Stimulated activated CD4-positive, alpha-beta T cell treated with anti-CD3 and anti-CD28 coated beads, Interleukin-12 subunit alpha, Interleukin-12 subunit beta, amount 100 ng/mL, for 48 hours (primary cell): ENCODE measurements around the gene FAM168B.
"Not testable (repeated sequence)": the region's sequence is repeated elsewhere in the genome, so short reads cannot be mapped to it uniquely, and the experiment has no call there.

Experiments used
- DNase-seq, 3 donors: peaks; one replicate each; pipeline ENCODE4 v3.0.0-alpha.2; 2020; ENCODE audit warnings: low read depth in 2 of 3, low spot score in 1 of 3

FAM168B gene

DNA sequence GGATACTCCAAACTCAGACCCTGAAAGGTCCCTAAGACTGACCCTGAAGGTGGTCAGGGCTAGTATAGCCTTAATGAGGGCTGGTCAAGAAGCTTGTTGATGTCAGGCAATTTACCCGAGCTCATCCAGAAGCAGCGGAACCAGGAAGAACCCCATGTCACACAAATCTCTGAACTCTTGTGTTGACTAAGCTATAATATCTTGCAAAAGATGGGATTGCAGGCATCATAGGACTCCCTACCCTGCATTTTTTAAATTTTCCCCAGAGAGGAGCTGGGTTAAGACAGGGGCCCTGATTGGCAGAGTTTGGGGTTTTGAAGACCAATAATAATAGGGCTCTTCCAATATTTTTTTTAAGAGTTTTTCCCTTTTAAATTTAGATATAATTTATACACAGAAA, 9.9 kb upstream of the FAM168B start:
- no peak for DNase-seq

DNA sequence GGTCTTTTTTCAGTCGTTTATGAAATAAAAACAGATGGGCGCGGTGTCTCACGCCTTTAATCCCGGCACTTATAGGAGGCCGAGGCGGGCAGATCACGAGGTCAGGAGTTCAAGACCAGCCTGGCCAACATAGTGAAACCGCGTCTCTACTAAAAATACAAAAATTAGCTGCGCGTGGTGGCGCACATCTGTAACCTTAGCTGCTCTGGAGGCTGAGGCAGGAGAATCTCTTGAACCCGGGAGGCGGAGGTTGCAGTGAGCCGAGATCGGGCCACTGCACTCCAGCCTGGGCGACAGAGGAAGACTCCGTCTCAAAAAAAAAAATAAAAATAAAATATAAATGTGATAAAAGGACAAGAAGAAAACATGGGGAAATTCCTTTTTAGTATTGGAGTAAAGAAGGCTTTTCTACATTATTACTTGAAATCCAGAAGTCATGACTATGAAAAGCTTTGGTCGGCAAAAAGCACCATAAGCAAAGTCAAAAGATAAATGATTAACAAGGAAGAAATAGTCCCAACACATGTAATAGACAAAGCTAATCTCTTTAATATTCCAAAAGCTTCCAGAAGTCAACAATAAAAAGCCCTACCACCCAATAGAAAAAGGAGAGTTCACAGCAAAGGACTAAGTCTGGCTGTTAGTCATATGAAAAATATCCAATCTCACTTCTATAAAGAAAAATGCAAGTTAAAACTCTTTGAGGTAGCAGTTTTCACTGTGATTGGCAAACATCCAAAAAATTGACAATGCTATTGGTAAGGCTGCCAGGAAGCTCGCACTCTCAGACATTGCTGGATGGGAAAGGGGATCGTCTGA, 1.4 kb upstream of the FAM168B start:
- no peak for DNase-seq

DNA sequence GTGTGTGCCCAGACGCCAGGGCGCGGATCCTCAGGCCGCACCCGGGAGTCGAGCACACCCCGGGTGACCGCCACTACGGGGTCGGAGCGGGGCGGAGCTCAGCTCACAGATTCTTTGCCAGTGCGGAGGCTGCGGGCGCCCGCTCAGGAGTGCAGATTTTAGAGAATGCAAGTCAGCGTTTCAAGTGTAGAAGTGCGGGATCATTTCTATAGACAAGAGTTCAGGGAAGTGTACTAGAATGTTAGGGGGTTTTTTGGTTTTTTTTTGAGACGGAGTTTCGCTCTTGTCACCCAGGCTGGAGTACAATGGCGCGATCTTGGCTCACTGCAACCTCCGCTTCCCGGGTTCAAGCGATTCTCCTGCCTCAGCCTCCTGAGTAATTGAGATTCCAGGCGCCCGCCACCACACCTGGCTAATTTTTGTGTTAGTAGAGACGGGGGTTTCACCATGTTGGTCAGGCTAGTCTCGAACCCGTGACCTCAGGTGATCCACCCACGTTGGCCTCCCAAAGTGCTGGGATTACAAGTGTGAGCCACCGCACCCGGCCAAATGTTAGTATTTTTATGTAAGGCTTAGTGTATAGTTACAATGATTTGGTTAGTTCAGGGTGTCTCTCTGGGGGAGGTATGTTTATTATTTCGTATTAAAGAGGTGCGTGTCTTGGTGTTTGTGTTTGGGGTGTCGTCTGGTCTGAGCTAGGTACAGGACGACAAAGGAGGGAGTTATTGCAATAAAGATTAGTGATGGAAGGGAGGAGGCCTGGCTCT, 619 bp upstream of the FAM168B start:
- peak in 1 of 3 donors; percentile 20 for DNase-seq

DNA sequence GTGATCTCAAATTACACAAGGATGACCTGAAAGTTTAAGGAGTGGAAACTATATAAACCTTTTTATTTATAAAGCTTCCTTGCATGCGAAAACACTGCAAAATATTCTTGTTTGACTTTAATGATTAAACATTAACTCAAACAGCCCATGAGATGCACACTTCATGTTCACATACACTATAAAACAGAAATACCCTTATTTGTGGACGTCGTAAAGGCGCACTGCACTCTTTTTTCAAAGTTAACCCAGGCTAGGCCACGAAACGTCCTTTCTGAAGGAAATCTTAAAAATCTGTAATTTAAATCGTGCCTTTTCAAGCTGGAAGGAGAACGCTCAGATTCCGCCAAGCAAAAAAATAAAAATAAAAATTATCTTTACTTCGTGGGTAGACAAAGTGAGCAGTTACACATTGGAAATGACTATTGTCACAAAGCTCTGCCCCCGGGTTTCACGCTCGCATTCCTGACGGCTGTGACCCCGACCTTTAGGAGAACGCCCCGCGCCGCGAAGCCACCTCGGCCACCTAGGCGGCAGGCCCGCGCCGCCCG, 728 bp downstream of the FAM168B start:
- DNase-seq: no peak

DNA sequence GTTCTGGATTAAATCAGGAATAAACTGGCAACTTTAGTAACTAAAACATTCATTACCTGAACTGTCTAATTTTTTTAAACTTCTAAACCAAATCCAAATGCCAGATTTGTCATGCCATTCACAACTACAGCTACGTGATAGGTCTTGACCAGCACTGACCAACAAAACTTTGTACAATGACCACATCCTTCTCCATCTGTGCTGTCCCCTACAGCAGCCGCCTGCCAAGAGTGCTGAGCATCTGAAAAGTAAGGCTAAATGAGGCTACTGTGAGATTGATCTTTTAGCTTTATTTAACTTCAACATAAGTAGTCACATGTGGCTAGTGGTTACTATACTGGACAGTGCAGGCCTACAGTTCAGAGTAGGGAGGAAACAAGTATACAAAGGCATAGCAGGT, 7.6 kb downstream of the FAM168B start:
- DNase-seq: no peak

DNA sequence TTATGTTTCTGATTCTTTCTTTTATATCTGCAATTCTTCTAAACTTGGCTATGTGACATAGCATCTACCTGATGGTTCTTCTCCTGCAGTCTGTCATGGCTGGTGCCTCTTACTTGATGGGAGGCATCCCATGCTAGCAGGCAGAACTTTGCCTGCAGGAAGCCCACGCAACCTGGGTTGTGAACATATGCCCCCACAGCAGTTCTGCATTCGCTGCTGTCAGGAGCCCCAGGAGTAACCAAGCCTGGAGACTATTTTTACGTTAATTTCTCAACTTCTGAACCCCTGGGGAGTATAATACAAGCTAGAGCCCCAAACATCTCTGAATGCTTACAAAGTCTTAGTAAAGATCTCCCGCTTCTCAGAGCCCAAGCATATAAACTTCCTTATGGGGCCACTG, 12.1 kb downstream of the FAM168B start:
- no peak for DNase-seq

GRCh38 chr2:131079931-131080330, 13.3 kb downstream of the FAM168B start:
- not testable (repeated sequence) for DNase-seq

DNA sequence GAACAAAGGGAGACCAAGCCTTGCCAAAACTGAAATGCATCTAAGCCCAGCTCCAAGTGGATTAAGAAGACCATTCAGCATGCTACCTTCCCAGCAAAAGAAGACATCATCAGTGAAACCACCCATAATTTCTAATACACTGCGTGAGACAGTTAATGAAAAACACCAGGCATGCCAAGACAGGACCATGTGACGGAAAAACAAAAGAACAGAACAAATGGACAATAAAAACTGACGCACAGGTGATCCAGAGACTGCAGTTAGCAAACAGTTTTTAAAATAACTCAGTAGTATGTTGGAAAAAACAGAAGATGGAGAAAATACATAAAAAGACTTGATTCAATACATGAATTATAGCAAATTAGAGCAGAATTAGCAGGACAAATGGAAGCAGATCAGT, 15.3 kb downstream of the FAM168B start:
- DNase-seq: no peak

DNA sequence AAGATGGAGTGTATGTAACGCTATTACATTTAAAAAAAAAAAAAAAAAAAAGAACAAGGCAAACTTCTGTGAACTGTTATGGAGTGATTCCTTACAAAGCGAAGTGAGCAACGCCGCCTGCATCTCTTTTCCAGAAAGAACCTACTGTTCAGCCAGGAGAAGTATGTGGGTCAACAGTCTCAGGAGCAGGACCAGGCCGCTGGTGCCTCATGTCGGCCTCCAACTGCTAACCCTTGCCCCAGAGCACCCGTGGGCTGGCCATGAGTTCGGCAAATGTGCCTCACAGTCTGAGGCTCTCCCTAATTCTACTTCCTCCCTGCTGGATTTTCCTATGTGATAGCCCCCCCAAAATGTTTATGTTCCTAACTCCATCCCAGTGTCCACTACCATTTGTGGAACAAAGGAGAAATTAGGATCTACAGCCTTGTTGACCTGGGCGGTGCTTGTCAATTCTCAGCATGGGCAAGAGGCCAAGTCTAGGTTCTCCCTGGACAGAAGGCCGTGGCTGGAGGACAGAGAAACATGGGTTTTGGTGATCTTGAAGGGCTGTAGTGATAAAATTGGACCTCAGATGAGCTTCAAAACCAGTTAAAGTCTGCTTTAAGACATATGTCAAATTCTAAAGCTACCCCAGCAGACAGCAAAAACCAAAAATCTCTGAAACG, 15.9 kb downstream of the FAM168B start:
- no peak for DNase-seq

DNA sequence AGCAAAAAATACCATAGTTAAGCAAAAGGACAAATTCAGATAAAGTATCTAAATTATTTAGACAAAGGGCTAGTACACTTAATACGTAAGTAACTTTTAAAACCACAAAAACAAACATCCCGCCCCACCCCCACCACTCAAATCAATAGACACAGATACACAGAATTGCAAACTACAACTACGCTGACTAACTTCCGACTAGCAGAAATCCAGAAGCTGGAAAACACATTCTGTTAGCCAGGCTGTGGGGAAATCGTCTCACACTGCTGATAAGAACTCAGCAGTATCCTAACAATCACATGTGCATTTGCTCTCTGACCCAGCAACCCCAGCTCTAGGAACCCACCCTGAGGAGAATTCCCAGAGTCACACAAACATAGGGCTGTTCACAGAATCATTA, 16.6 kb downstream of the FAM168B start:
- no peak for DNase-seq

DNA sequence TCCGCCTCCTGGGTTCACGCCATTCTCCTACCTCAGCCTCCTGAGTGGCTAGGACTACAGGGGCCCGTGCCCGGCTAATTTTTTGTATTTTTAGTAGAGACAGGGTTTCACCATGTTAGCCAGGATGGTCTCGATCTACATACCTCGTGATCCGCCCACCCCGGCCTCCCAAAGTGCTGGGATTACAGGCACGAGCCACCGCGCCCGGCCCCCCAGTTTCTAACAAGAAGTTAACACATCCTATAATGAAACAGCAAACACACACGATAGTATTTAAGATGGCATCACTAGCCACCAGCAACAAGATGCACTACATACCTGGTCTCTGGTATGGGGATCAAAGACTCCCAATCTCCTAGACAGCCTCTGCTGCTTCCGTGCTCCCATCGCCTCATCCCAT, 17.7 kb downstream of the FAM168B start:
- DNase-seq: not testable (repeated sequence)

GRCh38 chr2:131068172-131068571, 25.1 kb downstream of the FAM168B start:
- DNase-seq: not testable (repeated sequence)

- DNase-seq: no peak
Measured at GRCh38 chr2:131067465-131068125, 25.7 kb downstream of the FAM168B start.

GRCh38 chr2:131064589-131065512, 28.4 kb downstream of the FAM168B start:
- DNase-seq: no peak

DNA sequence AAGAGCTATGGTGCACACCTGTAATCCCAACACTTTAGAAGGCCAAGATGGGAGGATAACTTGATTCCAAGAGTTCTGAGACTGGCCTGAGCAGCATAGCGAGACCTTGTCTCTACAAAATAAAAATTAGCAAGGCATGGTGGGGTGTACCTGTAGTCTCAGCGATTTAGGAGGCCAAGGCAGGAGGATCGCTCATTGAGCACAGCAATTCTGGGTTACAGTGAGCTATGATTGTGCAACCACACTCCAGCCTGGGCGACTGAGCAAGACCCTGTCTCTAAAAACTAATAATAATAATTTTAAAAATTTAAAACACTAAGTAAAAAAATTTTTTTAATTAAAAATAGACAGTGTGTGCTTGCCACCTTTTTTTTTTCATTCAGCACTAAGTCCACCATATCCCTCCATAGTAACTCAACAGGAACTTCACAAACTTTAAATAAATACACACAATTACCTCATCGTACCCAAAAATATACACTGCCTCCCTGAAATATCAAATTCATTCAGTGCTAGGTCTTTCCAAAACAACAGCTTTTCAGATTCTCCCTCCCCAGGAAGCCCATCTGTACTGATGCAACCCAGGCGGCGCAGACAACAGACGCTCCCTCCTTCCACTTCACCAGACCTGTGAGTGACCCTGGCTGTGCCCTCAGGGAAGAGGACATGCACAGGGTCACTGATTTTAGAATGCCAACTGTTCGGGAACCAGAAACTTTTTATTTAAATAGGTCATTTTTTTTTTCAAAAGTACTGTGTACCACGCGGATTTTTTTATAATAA, 29.6 kb downstream of the FAM168B start:
- DNase-seq: no peak

- DNase-seq: no peak
Measured at GRCh38 chr2:131058920-131059319, 34.3 kb downstream of the FAM168B start.

- DNase-seq: no peak
Measured at GRCh38 chr2:131058214-131058843, 34.9 kb downstream of the FAM168B start.

DNA sequence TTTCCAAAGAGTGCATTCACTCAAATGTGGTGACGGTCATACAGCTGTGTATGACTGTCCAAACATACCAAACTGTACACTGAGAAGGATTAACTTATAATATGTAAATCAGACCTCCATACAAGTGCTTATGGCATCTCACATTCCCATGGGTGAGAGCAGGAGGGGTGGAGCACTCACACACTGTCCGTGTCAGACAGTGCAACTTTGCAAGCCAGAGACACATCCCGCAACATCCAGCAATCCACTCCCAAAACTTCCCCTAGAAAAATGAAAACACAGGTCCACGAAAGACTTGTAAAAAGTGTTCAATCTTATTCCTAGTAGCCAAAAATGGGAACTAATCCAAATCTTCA, 36.4 kb downstream of the FAM168B start:
- DNase-seq: no peak
